ENCODE data around the gene BSDC1.
A peak's percentile ranks its signal among the peaks of the same experiment; 100 is the strongest.

The BSDC1 gene

DNA sequence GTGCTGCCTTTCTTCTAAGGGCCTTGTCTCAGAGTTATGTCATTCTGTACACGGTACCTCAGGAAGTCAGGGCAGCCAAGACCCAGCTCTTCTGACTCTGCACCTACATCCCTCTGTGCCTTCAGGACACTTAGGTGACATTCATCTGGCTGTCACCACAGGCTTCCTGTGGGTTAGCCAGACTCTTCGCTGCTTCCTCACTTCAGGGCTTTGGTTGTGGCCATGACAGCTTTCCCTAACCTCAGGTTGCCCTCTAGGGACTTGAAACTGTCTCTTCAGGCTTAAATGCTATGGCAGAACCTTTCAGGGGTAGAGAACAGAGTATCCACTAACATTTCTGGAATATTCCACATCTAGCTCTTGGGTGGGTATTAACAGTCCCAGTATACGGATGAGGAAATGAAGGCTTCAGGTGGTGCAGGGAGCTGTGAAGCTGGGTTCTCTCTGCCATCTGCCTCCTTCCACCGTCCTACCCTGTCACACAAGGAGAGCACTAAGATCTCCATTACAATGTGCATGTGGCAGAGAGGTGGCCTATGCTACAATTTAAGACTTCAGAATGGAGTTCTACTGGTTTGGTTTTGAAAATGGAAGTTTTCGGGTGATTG lies 22.0 kb downstream of the BSDC1 start:
- Histone ChIP-seq H3K79me2 (ENCODE audit: control insufficient read depth, insufficient read depth, low read length, unreplicated experiment) (no peaks in the 10 kb centered on the region), H3K27ac (ENCODE audit: low read depth, low read length) (no peak overlapping the region), H3K4me1 (ENCODE audit: control insufficient read depth, insufficient read depth, low read length, unreplicated experiment) (no peaks in the 10 kb centered on the region), H2AFZ (ENCODE audit: low read length, unreplicated experiment) (no peak overlapping the region), H3K27me3 (ENCODE audit: insufficient read depth, low read length) (no peaks in the 10 kb centered on the region), H3K4me3 (ENCODE audit: low read depth, low read length) (no peak overlapping the region), H3K36me3 (ENCODE audit: insufficient read depth, low read length) (peaks cover 10% of the 10 kb centered on the region)

DNA sequence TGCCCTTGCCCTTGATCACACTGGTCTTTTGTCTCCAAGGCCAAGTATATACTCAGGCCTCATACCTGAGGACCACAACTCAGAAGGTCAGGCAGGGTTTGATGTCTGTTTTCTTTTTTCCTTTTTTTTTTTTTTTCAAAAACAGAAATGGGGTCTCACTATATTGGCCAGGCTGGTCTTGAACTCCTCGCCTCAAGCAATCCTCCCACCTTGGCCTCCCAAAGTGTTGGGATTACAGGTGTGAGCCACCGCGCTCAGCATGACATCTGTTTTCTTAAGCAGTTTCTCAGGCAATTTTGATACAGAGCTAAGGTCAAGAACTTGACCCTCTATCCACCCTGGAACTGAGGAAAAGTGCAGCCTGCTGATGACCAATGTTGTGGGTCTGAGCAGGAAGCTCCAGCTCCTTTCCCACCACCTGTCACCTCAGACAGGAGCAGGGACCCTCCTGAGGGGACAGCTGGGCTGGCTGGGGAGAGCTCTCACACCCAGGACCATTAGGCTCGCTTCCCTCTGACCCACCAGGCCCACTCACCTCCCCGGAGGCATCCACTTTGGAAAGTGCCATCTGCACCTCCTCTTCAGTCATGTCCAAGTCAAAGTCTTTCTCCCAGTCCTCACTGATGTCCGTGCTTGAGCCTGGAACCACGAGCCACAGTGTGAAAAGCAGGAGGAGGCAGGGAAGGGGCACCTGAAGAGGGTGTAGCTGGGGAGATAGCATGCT lies 26.2 kb downstream of the BSDC1 start:
- H3K36me3 ChIP-seq (ENCODE audit: insufficient read depth, low read length), result peaks cover 12% of the 10 kb centered on the region; the same call in 1 of the 2 replicates
- no peak overlapping the region for H3K27ac ChIP-seq (ENCODE audit: low read depth, low read length)
- no peaks in the 10 kb centered on the region for H3K4me1 ChIP-seq (ENCODE audit: control insufficient read depth, insufficient read depth, low read length, unreplicated experiment)

GRCh38 chr1:32365445-32365844 lies 28.8 kb downstream of the BSDC1 start:
- Histone ChIP-seq H3K79me2 (ENCODE audit: control insufficient read depth, insufficient read depth, low read length, unreplicated experiment) (no peaks in the 10 kb centered on the region), H3K4me1 (ENCODE audit: control insufficient read depth, insufficient read depth, low read length, unreplicated experiment) (no peaks in the 10 kb centered on the region), H3K27me3 (ENCODE audit: insufficient read depth, low read length) (no peaks in the 10 kb centered on the region), H3K27ac (ENCODE audit: low read depth, low read length) (no peak overlapping the region), H3K36me3 (ENCODE audit: insufficient read depth, low read length) (peaks cover 12% of the 10 kb centered on the region; the same call in 1 of the 2 replicates), H3K4me3 (ENCODE audit: low read depth, low read length) (no peak overlapping the region), H2AFZ (ENCODE audit: low read length, unreplicated experiment) (no peak overlapping the region)

More for the DNA sequence above, 26.2 kb downstream of the BSDC1 start:
- Histone ChIP-seq H3K4me3 (ENCODE audit: low read depth, low read length) (no peak overlapping the region), H3K79me2 (ENCODE audit: control insufficient read depth, insufficient read depth, low read length, unreplicated experiment) (no peaks in the 10 kb centered on the region), H2AFZ (ENCODE audit: low read length, unreplicated experiment) (no peak overlapping the region), H3K27me3 (ENCODE audit: insufficient read depth, low read length) (no peaks in the 10 kb centered on the region)

- no peaks in the 10 kb centered on the region for H3K4me1 ChIP-seq (ENCODE audit: control insufficient read depth, insufficient read depth, low read length, unreplicated experiment)
Measured at GRCh38 chr1:32364836-32365235, 29.4 kb downstream of the BSDC1 start.

DNA sequence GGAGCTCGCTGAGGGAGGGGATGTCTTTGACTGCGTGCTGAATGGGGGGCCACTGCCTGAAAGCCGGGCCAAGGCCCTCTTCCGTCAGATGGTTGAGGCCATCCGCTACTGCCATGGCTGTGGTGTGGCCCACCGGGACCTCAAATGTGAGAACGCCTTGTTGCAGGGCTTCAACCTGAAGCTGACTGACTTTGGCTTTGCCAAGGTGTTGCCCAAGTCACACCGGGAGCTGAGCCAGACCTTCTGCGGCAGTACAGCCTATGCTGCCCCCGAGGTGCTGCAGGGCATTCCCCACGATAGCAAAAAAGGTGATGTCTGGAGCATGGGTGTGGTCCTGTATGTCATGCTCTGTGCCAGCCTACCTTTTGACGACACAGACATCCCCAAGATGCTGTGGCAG lies 30.5 kb downstream of the BSDC1 start:
- no peak overlapping the region for H3K27ac ChIP-seq (ENCODE audit: low read depth, low read length)
- no peaks in the 10 kb centered on the region for H3K4me1 ChIP-seq (ENCODE audit: control insufficient read depth, insufficient read depth, low read length, unreplicated experiment)
- no peak overlapping the region for H3K4me3 ChIP-seq (ENCODE audit: low read depth, low read length)
- no peaks in the 10 kb centered on the region for H3K27me3 ChIP-seq (ENCODE audit: insufficient read depth, low read length)
- no peak overlapping the region for H2AFZ ChIP-seq (ENCODE audit: low read length, unreplicated experiment)
- H3K36me3 ChIP-seq (ENCODE audit: insufficient read depth, low read length), result peaks cover 12% of the 10 kb centered on the region; the same call in 1 of the 2 replicates
- H3K79me2 ChIP-seq (ENCODE audit: control insufficient read depth, insufficient read depth, low read length, unreplicated experiment), result no peaks in the 10 kb centered on the region

More at GRCh38 chr1:32364836-32365235, 29.4 kb downstream of the BSDC1 start:
- Histone ChIP-seq H3K79me2 (ENCODE audit: control insufficient read depth, insufficient read depth, low read length, unreplicated experiment) (no peaks in the 10 kb centered on the region), H2AFZ (ENCODE audit: low read length, unreplicated experiment) (no peak overlapping the region), H3K36me3 (ENCODE audit: insufficient read depth, low read length) (peaks cover 12% of the 10 kb centered on the region; the same call in 1 of the 2 replicates), H3K27ac (ENCODE audit: low read depth, low read length) (no peak overlapping the region), H3K4me3 (ENCODE audit: low read depth, low read length) (no peak overlapping the region), H3K27me3 (ENCODE audit: insufficient read depth, low read length) (no peaks in the 10 kb centered on the region)

- H3K36me3 ChIP-seq (ENCODE audit: insufficient read depth, low read length), result peaks cover 12% of the 10 kb centered on the region; the same call in 1 of the 2 replicates
- no peaks in the 10 kb centered on the region for H3K4me1 ChIP-seq (ENCODE audit: control insufficient read depth, insufficient read depth, low read length, unreplicated experiment)
Measured at GRCh38 chr1:32362474-32363313, 31.5 kb downstream of the BSDC1 start, which contains the start of the genes FAM229A and TSSK3. Gene FAM229A (minus strand): TSS chr1:32362485. CDS start chr1:32362091, 394 bp downstream. Gene TSSK3 (plus strand): TSS chr1:32362539. CDS start chr1:32362702, 163 bp downstream.

GRCh38 chr1:32361674-32362473 lies 32.4 kb downstream of the BSDC1 start:
- no peaks in the 10 kb centered on the region for H3K27me3 ChIP-seq (ENCODE audit: insufficient read depth, low read length)
- no peak overlapping the region for H3K27ac ChIP-seq (ENCODE audit: low read depth, low read length)
- H3K36me3 ChIP-seq (ENCODE audit: insufficient read depth, low read length), result peaks cover 3% of the 10 kb centered on the region; the same call in 1 of the 2 replicates
- H3K79me2 ChIP-seq (ENCODE audit: control insufficient read depth, insufficient read depth, low read length, unreplicated experiment), result no peaks in the 10 kb centered on the region
- peak overlapping the region; percentile 68 for H3K4me3 ChIP-seq (ENCODE audit: low read depth, low read length)
- no peaks in the 10 kb centered on the region for H3K4me1 ChIP-seq (ENCODE audit: control insufficient read depth, insufficient read depth, low read length, unreplicated experiment)
- H2AFZ ChIP-seq (ENCODE audit: low read length, unreplicated experiment), result no peak overlapping the region

More at GRCh38 chr1:32362474-32363313, 31.5 kb downstream of the BSDC1 start, which contains the start of the genes FAM229A and TSSK3:
- Histone ChIP-seq H3K4me3 (ENCODE audit: low read depth, low read length) (peak within 1 kb of the TSS; percentile 68), H3K27me3 (ENCODE audit: insufficient read depth, low read length) (no peaks in the 10 kb centered on the region), H2AFZ (ENCODE audit: low read length, unreplicated experiment) (no peak within 1 kb of the TSS), H3K27ac (ENCODE audit: low read depth, low read length) (no peak within 1 kb of the TSS), H3K79me2 (ENCODE audit: control insufficient read depth, insufficient read depth, low read length, unreplicated experiment) (no peaks in the 10 kb centered on the region)

DNA sequence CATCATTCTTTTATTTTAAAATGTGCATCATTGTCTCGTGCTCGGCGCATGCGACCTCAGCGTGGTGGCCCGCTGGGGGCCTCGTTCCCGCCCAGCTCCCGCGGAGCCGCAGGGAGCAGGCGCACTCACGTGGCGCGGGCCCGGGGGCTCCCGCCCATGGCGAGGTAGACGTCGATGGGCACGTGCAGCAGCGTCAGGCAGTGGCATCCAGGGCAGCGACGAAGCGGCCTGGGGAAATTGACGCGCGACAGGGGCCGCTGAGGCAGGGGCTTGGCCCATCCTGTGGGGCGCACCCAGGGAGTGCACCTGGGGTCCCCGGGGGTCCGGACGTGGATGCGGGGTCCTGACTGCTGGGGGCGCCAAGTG lies 33.0 kb downstream of the BSDC1 start:
- no peaks in the 10 kb centered on the region for H3K27me3 ChIP-seq (ENCODE audit: insufficient read depth, low read length)
- H2AFZ ChIP-seq (ENCODE audit: low read length, unreplicated experiment), result no peak overlapping the region
- no peak overlapping the region for H3K27ac ChIP-seq (ENCODE audit: low read depth, low read length)
- no peaks in the 10 kb centered on the region for H3K79me2 ChIP-seq (ENCODE audit: control insufficient read depth, insufficient read depth, low read length, unreplicated experiment)
- no peaks in the 10 kb centered on the region; the same call in 1 of the 2 replicates for H3K36me3 ChIP-seq (ENCODE audit: insufficient read depth, low read length)
- 0 out of 2 replicates have a peak overlapping the region, but pooled peaks have one; percentile 68 for H3K4me3 ChIP-seq (ENCODE audit: low read depth, low read length)
- no peaks in the 10 kb centered on the region for H3K4me1 ChIP-seq (ENCODE audit: control insufficient read depth, insufficient read depth, low read length, unreplicated experiment)

DNA sequence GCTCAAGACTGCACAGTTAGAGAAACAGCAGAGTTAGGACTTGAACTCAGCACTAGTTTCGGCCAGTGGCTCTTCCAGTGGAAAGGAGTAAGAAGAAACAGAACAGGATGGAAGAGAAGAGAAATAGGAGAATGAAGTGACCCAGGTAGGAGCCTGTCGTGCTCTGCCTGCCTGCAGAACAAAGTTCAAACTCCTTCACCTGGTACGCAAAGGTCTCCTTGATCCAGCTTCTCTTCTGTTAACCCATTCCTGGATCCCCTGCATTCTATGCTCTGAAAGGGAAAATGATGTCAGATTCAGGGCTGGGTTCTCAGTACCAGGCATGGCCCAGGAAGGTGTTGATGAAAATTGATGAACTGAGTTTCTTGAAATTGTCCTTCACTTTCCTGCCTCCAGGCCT lies 35.8 kb downstream of the BSDC1 start:
- H3K27me3 ChIP-seq (ENCODE audit: insufficient read depth, low read length), result no peaks in the 10 kb centered on the region
- no peak overlapping the region for H3K4me3 ChIP-seq (ENCODE audit: low read depth, low read length)
- no peaks in the 10 kb centered on the region for H3K79me2 ChIP-seq (ENCODE audit: control insufficient read depth, insufficient read depth, low read length, unreplicated experiment)
- peaks cover 11% of the 10 kb centered on the region for H3K4me1 ChIP-seq (ENCODE audit: control insufficient read depth, insufficient read depth, low read length, unreplicated experiment)
- no peak overlapping the region for H2AFZ ChIP-seq (ENCODE audit: low read length, unreplicated experiment)
- no peaks in the 10 kb centered on the region; the same call in 1 of the 2 replicates for H3K36me3 ChIP-seq (ENCODE audit: insufficient read depth, low read length)
- no peak overlapping the region for H3K27ac ChIP-seq (ENCODE audit: low read depth, low read length)

- H3K79me2 ChIP-seq (ENCODE audit: control insufficient read depth, insufficient read depth, low read length, unreplicated experiment), result no peaks in the 10 kb centered on the region
- peaks cover 19% of the 10 kb centered on the region for H3K4me1 ChIP-seq (ENCODE audit: control insufficient read depth, insufficient read depth, low read length, unreplicated experiment)
- no peaks in the 10 kb centered on the region for H3K27me3 ChIP-seq (ENCODE audit: insufficient read depth, low read length)
- no peaks in the 10 kb centered on the region for H3K36me3 ChIP-seq (ENCODE audit: insufficient read depth, low read length)
- H3K27ac ChIP-seq (ENCODE audit: low read depth, low read length), result no peak overlapping the region
- H3K4me3 ChIP-seq (ENCODE audit: low read depth, low read length), result no peak overlapping the region
- no peak overlapping the region for H2AFZ ChIP-seq (ENCODE audit: low read length, unreplicated experiment)
Measured at GRCh38 chr1:32357614-32358013, 36.6 kb downstream of the BSDC1 start.

Data from ACC112 (cell line).